Mucosa of descending colon (tissue), 3 donors: ENCODE measurements around the gene CYTH1. TPM values are rescaled to one million over a fixed set of nuclear protein-coding genes. Genes with fewer than 3 reads are reported as not detected.
A peak's percentile ranks its signal among the peaks of the same experiment; 100 is the strongest.

ENCODE experiments used
- ATAC-seq: fragments of 200-7000 bp; cut with Tn5 transposase; one replicate; pipeline ENCODE4 v1.9.1; 2020; ENCODE audit warnings: mild to moderate bottlenecking, moderate library complexity
- DNase-seq, 3 donors: peaks; one replicate each; pipeline ENCODE4 v3.0.0-alpha.2; 2020
- H3K36me3 ChIP-seq: fragments of 200-600 bp; one replicate; pipeline ENCODE4 v1.8.0; 2021; ENCODE audit warnings: low read depth, mild to moderate bottlenecking
- H3K4me1 ChIP-seq: fragments of 200-600 bp; one replicate; pipeline ENCODE4 v1.8.0; 2021; ENCODE audit warnings: low read depth, mild to moderate bottlenecking
- H3K4me3 ChIP-seq: fragments of 200-600 bp; one replicate; pipeline ENCODE4 v1.8.0; 2021; ENCODE audit warnings: mild to moderate bottlenecking
- H3K9me3 ChIP-seq: fragments of 200-600 bp; one replicate; pipeline ENCODE4 v1.8.0; 2021; ENCODE audit warnings: mild to moderate bottlenecking
- intact Hi-C, 2 donors: fragments of 100-400 bp; cut with DNase I in 1 of 2; cut with micrococcal nuclease in 1 of 2; formaldehyde crosslinking; loops; one replicate each; pipeline versions ENCODE4 v1.11.0 to v1.11.1; 2022; cut with DNase I, micrococcal nuclease
- total RNA-seq, 3 donors: library from RNA; stranded (reverse); fragmentation: NEBNext Ultra II Directional in 2 of 3; extraction: Animal tissue kit (Norgen Biotek cat#: 25700) in 2 of 3; gene quantifications; one replicate each; pipeline versions ENCODE4 v1.2.1 to v1.2.4, GENCODE V29; 2021 to 2023
- TF ChIP-seq, protein P1 (sequence below): fragments of 200-600 bp; IDR thresholded peaks from one replicate; pipeline ENCODE4 v1.8.0; 2022; ENCODE audit warnings: antibody characterized with exemption, mild to moderate bottlenecking
- donor health status: DM: no; HTN: no; CAD: no; lungs with moderate emphysema.
- donor health status: DM: no; HTN: no; CAD: no.
- donor health status: DM: no; HTN: yes; CAD: no.

The CYTH1 gene
- total RNA-seq, 3 donors from 2014 or later, result 60.3 to 99.4 (median 91.6) TPM

DNA sequence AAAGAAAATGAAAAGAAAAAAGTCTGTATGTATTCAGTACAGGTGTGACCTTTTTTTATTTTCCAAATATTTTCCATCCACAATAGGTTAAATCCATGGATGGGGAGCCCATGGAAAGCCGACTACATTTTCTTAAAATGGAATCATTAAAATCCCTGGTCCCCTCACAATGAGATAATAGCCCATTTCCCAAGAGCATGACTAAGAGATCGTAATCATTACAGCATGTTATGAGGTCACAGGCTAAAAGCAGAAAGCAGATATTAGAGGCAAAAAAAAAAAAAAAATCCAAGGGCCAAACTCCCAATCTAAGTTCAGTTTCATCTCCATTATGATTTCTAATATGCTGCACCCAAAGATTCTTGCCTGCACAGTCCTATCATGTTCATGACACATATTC, 44.7 kb downstream of the CYTH1 start:
- DNase-seq, result no peak
- Histone ChIP-seq H3K4me1 (peaks cover 34% of the 10 kb centered on the region), H3K9me3 (no peaks in the 10 kb centered on the region), H3K4me3 (no peak overlapping the region), H3K36me3 (no peaks in the 10 kb centered on the region)
- ATAC-seq, result no peak
- TF ChIP-seq, protein P1, sequence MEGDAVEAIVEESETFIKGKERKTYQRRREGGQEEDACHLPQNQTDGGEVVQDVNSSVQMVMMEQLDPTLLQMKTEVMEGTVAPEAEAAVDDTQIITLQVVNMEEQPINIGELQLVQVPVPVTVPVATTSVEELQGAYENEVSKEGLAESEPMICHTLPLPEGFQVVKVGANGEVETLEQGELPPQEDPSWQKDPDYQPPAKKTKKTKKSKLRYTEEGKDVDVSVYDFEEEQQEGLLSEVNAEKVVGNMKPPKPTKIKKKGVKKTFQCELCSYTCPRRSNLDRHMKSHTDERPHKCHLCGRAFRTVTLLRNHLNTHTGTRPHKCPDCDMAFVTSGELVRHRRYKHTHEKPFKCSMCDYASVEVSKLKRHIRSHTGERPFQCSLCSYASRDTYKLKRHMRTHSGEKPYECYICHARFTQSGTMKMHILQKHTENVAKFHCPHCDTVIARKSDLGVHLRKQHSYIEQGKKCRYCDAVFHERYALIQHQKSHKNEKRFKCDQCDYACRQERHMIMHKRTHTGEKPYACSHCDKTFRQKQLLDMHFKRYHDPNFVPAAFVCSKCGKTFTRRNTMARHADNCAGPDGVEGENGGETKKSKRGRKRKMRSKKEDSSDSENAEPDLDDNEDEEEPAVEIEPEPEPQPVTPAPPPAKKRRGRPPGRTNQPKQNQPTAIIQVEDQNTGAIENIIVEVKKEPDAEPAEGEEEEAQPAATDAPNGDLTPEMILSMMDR, result no peak
- intact Hi-C loops, result no loop called here

DNA sequence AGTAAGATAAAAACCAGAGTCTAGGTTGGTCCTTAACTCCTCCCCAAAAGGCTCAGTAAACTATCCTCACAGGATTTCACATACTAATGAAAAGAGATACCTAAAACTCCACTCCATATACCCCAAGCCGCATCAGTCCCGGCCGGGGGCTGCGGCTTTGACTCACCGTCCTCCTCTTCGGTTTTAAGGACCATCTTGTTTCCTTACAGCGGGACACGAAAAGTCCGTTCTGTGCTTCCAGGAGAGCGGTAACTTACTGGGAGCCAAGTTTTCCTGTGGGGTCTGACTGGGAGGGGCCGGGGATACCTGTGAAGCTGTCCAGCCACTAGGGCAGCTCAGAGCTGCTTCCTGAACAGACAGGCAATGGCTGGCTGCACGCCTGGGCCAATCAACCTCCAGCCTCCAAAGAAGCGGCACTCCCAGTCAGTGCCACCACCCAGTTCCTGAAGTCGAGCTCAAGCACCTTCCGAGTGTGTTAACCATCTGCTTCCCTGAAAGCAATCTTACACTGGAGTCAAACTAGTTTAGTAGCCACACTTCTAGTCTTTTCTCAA, 45.5 kb downstream of the CYTH1 start:
- TF ChIP-seq, protein P1, result no peak
- ATAC-seq, result peak; percentile 91
- intact Hi-C loops, result no loop called here
- DNase-seq, result peak; percentile 92 to 95 (median 93)
- H3K4me1 ChIP-seq, result peaks cover 33% of the 10 kb centered on the region
- H3K36me3 ChIP-seq, result no peaks in the 10 kb centered on the region
- no peaks in the 10 kb centered on the region for H3K9me3 ChIP-seq
- peak overlapping the region; percentile 52 for H3K4me3 ChIP-seq

- Histone ChIP-seq H3K4me1 (peaks cover 33% of the 10 kb centered on the region), H3K9me3 (no peaks in the 10 kb centered on the region), H3K4me3 (peak overlapping the region; percentile 52), H3K36me3 (no peaks in the 10 kb centered on the region)
- DNase-seq, result peak in 1 of 3 donors; percentile 71
- intact Hi-C loops, result no loop called here
- peak; percentile 87 for ATAC-seq
- TF ChIP-seq, protein P1, result no peak
These were observed 46.1 kb downstream of the CYTH1 start for GRCh38 chr17:78735832-78736525.

GRCh38 chr17:78734793-78735641, 47.1 kb downstream of the CYTH1 start:
- Histone ChIP-seq H3K4me3 (no peak overlapping the region), H3K4me1 (peaks cover 33% of the 10 kb centered on the region), H3K9me3 (no peaks in the 10 kb centered on the region), H3K36me3 (no peaks in the 10 kb centered on the region)
- TF ChIP-seq, protein P1, result no peak
- ATAC-seq (peak; percentile 11), DNase-seq (peak; percentile 54 to 60 (median 58))
- intact Hi-C loops, result no loop called here

DNA sequence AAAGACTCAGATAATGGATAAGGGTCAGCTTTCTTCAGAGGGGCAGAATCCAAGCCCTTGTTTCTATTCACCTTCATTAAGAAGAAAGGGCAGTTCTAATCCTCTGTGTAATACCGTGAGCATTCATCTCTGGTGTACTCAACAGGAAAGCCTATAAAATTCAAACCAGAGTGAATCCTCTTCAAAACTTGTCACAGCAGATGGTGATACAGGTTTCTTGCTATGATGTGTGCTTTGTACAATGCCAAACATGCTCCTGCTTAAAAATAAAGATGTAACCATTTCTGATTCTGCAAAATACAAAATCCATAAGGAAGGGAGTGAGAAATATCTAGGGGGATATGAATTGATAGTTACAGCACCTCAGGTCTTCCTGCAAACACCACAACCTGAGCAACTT, 49.7 kb downstream of the CYTH1 start:
- peaks cover 27% of the 10 kb centered on the region for H3K4me1 ChIP-seq
- DNase-seq, result no peak
- no peak overlapping the region for H3K4me3 ChIP-seq
- H3K36me3 ChIP-seq, result no peaks in the 10 kb centered on the region
- ATAC-seq, result no peak
- TF ChIP-seq, protein P1, result no peak
- H3K9me3 ChIP-seq, result no peaks in the 10 kb centered on the region
- intact Hi-C loops, result no loop called here
